Esophagus muscularis mucosa (tissue), 4 donors: ENCODE results near the gene TBRG1.

Source experiments
- EP300 ChIP-seq: sonication (generic); formaldehyde crosslinking; IDR thresholded peaks from one replicate; pipeline ENCODE4 v1.6.1; 2017; ENCODE audit warnings: antibody characterized with exemption
- POLR2A ChIP-seq: fragments of 450-650 bp; IDR thresholded peaks from one replicate; pipeline ENCODE4 v1.6.1; 2017; ENCODE audit warnings: antibody characterized with exemption, moderate library complexity, mild to moderate bottlenecking, low read depth
- POLR2AphosphoS5 ChIP-seq, 2 donors: sonication (generic); formaldehyde crosslinking; IDR thresholded peaks; one replicate each; pipeline ENCODE4 v1.6.1; 2017; ENCODE audit warnings: antibody characterized with exemption in 2 of 2
- TF ChIP-seq, protein P1 (sequence below), 3 experiments: fragments of 200-600 bp in 2 of 3; fragments of 450-650 bp in 1 of 3; sonication (generic) in 2 of 3; IDR thresholded peaks; one replicate each; pipeline ENCODE4 v1.5.1; 2017 to 2019; ENCODE audit warnings: antibody characterized with exemption in 3 of 3, mild to moderate bottlenecking in 2 of 3, moderate library complexity in 1 of 3

GRCh38 chr11:124682443-124682842 is 59.8 kb downstream of the TBRG1 start:
- TF ChIP-seq, protein P1, sequence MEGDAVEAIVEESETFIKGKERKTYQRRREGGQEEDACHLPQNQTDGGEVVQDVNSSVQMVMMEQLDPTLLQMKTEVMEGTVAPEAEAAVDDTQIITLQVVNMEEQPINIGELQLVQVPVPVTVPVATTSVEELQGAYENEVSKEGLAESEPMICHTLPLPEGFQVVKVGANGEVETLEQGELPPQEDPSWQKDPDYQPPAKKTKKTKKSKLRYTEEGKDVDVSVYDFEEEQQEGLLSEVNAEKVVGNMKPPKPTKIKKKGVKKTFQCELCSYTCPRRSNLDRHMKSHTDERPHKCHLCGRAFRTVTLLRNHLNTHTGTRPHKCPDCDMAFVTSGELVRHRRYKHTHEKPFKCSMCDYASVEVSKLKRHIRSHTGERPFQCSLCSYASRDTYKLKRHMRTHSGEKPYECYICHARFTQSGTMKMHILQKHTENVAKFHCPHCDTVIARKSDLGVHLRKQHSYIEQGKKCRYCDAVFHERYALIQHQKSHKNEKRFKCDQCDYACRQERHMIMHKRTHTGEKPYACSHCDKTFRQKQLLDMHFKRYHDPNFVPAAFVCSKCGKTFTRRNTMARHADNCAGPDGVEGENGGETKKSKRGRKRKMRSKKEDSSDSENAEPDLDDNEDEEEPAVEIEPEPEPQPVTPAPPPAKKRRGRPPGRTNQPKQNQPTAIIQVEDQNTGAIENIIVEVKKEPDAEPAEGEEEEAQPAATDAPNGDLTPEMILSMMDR (IDR thresholded peaks at IDR 0.05), result no peak
- no peak for TF ChIP-seq POLR2A
- no peak for TF ChIP-seq POLR2AphosphoS5 (IDR thresholded peaks at IDR 0.05)
- no peak for TF ChIP-seq EP300
